ENCODE results near the gene GALM.
A peak's percentile ranks its signal among the peaks of the same experiment; 100 is the strongest.

Gene GALM

DNA sequence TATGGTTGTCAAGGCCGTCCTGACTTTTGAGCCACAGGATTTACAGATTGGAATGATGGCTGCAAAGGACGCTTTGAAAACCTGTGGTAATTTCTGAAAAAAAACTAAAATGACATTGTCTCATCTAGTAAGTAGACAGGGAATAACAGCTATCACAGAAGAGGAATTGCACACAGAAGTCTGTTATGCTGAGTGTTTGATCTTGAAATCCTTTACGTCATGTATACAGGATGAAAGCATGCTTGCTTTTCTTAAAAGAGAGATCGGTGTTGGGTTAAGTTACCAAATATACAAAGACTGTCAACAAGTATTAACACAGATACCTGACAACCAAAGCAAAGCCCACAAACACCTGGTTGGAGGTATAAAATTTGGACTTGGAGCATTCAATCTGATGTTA is 97.8 kb downstream of the GALM start:
- no peak for TF ChIP-seq CTCF (IDR thresholded peaks at IDR 0.05; ENCODE audit: low read depth, low read length, missing control alignments)
- Histone ChIP-seq H3K27me3 (replicated peaks) (no peaks in the 10 kb centered on the region), H3K27ac (no peak overlapping the region), H3K36me3 (replicated peaks) (no peaks in the 10 kb centered on the region), H3K4me3 (ENCODE audit: low read depth, low read length) (no peak overlapping the region)
- in situ Hi-C loops (cut with HindIII; ENCODE audit: low pct_ligation_motif_present, low sequenced_read_pairs), result no loop called here
- DNase-seq, result no peak

DNA sequence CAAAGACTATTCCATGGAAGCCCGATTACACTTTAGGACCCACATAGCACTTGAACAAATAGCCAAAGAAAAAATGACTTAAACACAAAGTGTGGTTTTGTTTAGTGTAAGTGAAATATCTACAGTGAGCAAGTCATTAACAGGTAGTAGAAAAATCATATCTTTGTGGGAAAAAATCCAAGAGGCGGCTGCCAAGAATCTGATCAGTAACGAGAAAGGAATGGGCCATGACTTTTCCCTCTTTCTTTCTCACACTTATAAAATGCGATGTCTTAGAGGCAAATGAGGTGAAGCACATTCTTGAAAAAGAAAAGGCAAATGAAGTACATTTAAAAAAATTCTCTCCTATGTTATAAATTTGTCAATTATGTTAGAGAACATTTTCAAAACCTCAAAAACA is 99.2 kb downstream of the GALM start:
- Histone ChIP-seq H3K36me3 (replicated peaks) (no peaks in the 10 kb centered on the region), H3K27ac (no peak overlapping the region), H3K27me3 (replicated peaks) (no peaks in the 10 kb centered on the region), H3K4me3 (ENCODE audit: low read depth, low read length) (no peak overlapping the region)
- peak; percentile 36 for DNase-seq
- TF ChIP-seq CTCF (IDR thresholded peaks at IDR 0.05; ENCODE audit: low read depth, low read length, missing control alignments), result no peak
- in situ Hi-C loops (cut with HindIII; ENCODE audit: low pct_ligation_motif_present, low sequenced_read_pairs), result no loop called here

GRCh38 chr2:38765551-38765950 is 99.6 kb downstream of the GALM start:
- DNase-seq, result no peak
- no peak overlapping the region for H3K27ac ChIP-seq
- H3K4me3 ChIP-seq (ENCODE audit: low read depth, low read length), result no peak overlapping the region
- H3K36me3 ChIP-seq (replicated peaks), result no peaks in the 10 kb centered on the region
- in situ Hi-C loops (cut with HindIII; ENCODE audit: low pct_ligation_motif_present, low sequenced_read_pairs), result no loop called here
- TF ChIP-seq CTCF (IDR thresholded peaks at IDR 0.05; ENCODE audit: low read depth, low read length, missing control alignments), result no peak
- H3K27me3 ChIP-seq (replicated peaks), result no peaks in the 10 kb centered on the region

GRCh38 chr2:38771632-38772031 is 105.7 kb downstream of the GALM start:
- no peak for DNase-seq
- Histone ChIP-seq H3K27ac (no peak overlapping the region), H3K27me3 (replicated peaks) (no peaks in the 10 kb centered on the region), H3K36me3 (replicated peaks) (no peaks in the 10 kb centered on the region), H3K4me3 (ENCODE audit: low read depth, low read length) (no peak overlapping the region)
- in situ Hi-C loops (cut with HindIII; ENCODE audit: low pct_ligation_motif_present, low sequenced_read_pairs), result no loop called here
- TF ChIP-seq CTCF (IDR thresholded peaks at IDR 0.05; ENCODE audit: low read depth, low read length, missing control alignments), result no peak

DNA sequence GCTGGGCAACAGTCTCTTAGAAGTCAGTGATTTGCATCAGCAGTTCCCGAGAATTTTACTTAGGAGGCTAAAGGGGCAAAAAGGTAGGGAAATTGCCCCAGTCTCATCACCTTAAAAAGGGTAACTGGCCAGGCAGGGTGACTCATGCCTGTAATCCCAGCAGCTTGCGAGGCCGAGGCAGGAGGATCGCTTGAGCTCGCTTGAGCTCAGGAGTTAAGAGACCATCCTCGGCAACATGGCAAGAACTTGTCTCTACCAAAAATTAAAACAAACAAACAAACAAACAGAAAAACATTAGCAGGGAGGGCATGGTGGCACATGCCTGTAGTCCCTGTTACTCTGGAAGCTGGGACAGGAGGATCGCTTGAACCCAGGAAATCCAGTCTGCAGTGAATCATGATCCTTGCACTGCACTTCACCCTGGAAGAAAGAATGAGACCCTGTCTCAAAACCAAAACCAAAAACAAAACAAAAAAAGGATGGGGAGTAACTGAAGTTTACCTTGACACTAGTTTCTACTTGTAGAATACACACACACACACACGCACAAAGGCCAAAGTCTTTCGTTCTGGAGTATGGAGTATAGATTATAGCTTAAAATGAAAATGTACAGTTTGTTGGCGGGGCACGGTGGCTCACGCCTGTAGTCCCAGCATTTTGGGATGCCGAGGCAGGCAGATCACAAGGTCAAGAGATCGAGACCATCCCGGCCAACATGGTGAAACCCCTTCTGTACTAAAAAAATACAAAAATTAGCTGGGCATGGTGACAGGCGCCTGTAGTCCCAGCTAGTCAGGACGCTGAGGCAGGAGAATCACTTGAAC is 109.4 kb downstream of the GALM start:
- in situ Hi-C loops (cut with HindIII; ENCODE audit: low pct_ligation_motif_present, low sequenced_read_pairs), result no loop called here
- no peak for TF ChIP-seq CTCF (IDR thresholded peaks at IDR 0.05; ENCODE audit: low read depth, low read length, missing control alignments)

GRCh38 chr2:38775921-38776225 is 110.0 kb downstream of the GALM start:
- TF ChIP-seq CTCF (IDR thresholded peaks at IDR 0.05; ENCODE audit: low read depth, low read length, missing control alignments), result no peak
- H3K4me3 ChIP-seq (ENCODE audit: low read depth, low read length), result no peak overlapping the region
- in situ Hi-C loops (cut with HindIII; ENCODE audit: low pct_ligation_motif_present, low sequenced_read_pairs), result no loop called here
- H3K36me3 ChIP-seq (replicated peaks), result no peaks in the 10 kb centered on the region
- H3K27ac ChIP-seq, result no peak overlapping the region
- no peaks in the 10 kb centered on the region for H3K27me3 ChIP-seq (replicated peaks)
- no peak for DNase-seq

More for the DNA sequence above, 109.4 kb downstream of the GALM start:
- Histone ChIP-seq H3K27me3 (replicated peaks) (no peaks in the 10 kb centered on the region), H3K27ac (no peak overlapping the region), H3K4me3 (ENCODE audit: low read depth, low read length) (no peak overlapping the region), H3K36me3 (replicated peaks) (no peaks in the 10 kb centered on the region)
- no peak for DNase-seq

All from brain microvascular endothelial cell (primary cell).